SH-SY5Y (cell line): ENCODE results near the gene ACP4.

ENCODE experiments used
- GATA2 ChIP-seq: IDR thresholded peaks from 2 replicates; pipeline ENCODE4 v1.6.1; 2011; ENCODE audit warnings: mild to moderate bottlenecking, low read depth, low read length
- GATA3 ChIP-seq: IDR thresholded peaks from 2 replicates; pipeline ENCODE4 v1.6.1; 2011; ENCODE audit warnings: low read depth, mild to moderate bottlenecking, low read length, moderate library complexity

- no peak for TF ChIP-seq GATA2
- no peak for TF ChIP-seq GATA3
Measured at GRCh38 chr19:50784710-50785109, 5.5 kb upstream of the ACP4 start.
